ENCODE measurements around the gene CHRNA3.

GRCh38 chr15:78629031-78629715, 8.4 kb upstream of the CHRNA3 start:
- no peak for TF ChIP-seq CTCF (IDR thresholded peaks at IDR 0.05; ENCODE audit: low read depth, low read length, poor library complexity, severe bottlenecking)
- no peak for TF ChIP-seq EZH2phosphoT487 (IDR thresholded peaks at IDR 0.05; ENCODE audit: borderline replicate concordance, low read length)
